Measurements from ENCODE around the gene RGS7BP.

RGS7BP gene

GRCh38 chr5:64505769-64506566 is at the start of gene RGS7BP:
Gene RGS7BP, plus strand, starts transcription at chr5:64506015. Its CDS starts 610 bp downstream, at chr5:64506625.
- DNase-seq (ENCODE audit: low read depth in 2 of 2): no peak

- no peak for DNase-seq (ENCODE audit: low read depth in 2 of 2)
Measured at GRCh38 chr5:64457846-64458245, 48.0 kb upstream of the RGS7BP start.

- no peak for DNase-seq (ENCODE audit: low read depth in 2 of 2)
Measured at GRCh38 chr5:64458948-64459347, 46.9 kb upstream of the RGS7BP start.

GRCh38 chr5:64462391-64462790 is 43.4 kb upstream of the RGS7BP start:
- DNase-seq (ENCODE audit: low read depth in 2 of 2): no peak

GRCh38 chr5:64486163-64486562 is 19.7 kb upstream of the RGS7BP start:
- DNase-seq (ENCODE audit: low read depth in 2 of 2): no peak

- no peak for DNase-seq (ENCODE audit: low read depth in 2 of 2)
Measured at GRCh38 chr5:64487283-64487682, 18.5 kb upstream of the RGS7BP start.

GRCh38 chr5:64489857-64490256 is 16.0 kb upstream of the RGS7BP start:
- no peak for DNase-seq (ENCODE audit: low read depth in 2 of 2)

GRCh38 chr5:64497386-64497785 is 8.4 kb upstream of the RGS7BP start:
- DNase-seq (ENCODE audit: low read depth in 2 of 2): no peak

GRCh38 chr5:64502196-64502595 is 3.6 kb upstream of the RGS7BP start:
- no peak for DNase-seq (ENCODE audit: low read depth in 2 of 2)

- DNase-seq (ENCODE audit: low read depth in 2 of 2): no peak
Measured at GRCh38 chr5:64506567-64507263, 900 bp downstream of the RGS7BP start.

- DNase-seq (ENCODE audit: low read depth in 2 of 2): no peak
Measured at GRCh38 chr5:64507264-64507605, 1.4 kb downstream of the RGS7BP start.

- DNase-seq (ENCODE audit: low read depth in 2 of 2): no peak
Measured at GRCh38 chr5:64509828-64510227, 4.0 kb downstream of the RGS7BP start.

GRCh38 chr5:64513492-64513891 is 7.7 kb downstream of the RGS7BP start:
- DNase-seq (ENCODE audit: low read depth in 2 of 2): no peak

GRCh38 chr5:64514612-64515011 is 8.8 kb downstream of the RGS7BP start:
- DNase-seq (ENCODE audit: low read depth in 2 of 2): no peak

GRCh38 chr5:64516216-64516615 is 10.4 kb downstream of the RGS7BP start:
- no peak for DNase-seq (ENCODE audit: low read depth in 2 of 2)

- no peak for DNase-seq (ENCODE audit: low read depth in 2 of 2)
Measured at GRCh38 chr5:64518793-64519192, 13.0 kb downstream of the RGS7BP start.

- DNase-seq (ENCODE audit: low read depth in 2 of 2): no peak
Measured at GRCh38 chr5:64519263-64519662, 13.4 kb downstream of the RGS7BP start.

GRCh38 chr5:64526734-64527439 is 21.1 kb downstream of the RGS7BP start:
- no peak for DNase-seq (ENCODE audit: low read depth in 2 of 2)

- DNase-seq (ENCODE audit: low read depth in 2 of 2): no peak
Measured at GRCh38 chr5:64530076-64530475, 24.3 kb downstream of the RGS7BP start.

- DNase-seq (ENCODE audit: low read depth in 2 of 2): no peak
Measured at GRCh38 chr5:64532212-64532611, 26.4 kb downstream of the RGS7BP start.

- DNase-seq (ENCODE audit: low read depth in 2 of 2): no peak
Measured at GRCh38 chr5:64532657-64533056, 26.8 kb downstream of the RGS7BP start.

GRCh38 chr5:64534033-64534432 is 28.2 kb downstream of the RGS7BP start:
- DNase-seq (ENCODE audit: low read depth in 2 of 2): no peak

- DNase-seq (ENCODE audit: low read depth in 2 of 2): no peak
Measured at GRCh38 chr5:64557911-64558310, 52.1 kb downstream of the RGS7BP start.

Measured in stimulated activated CD8-positive, alpha-beta memory T cell treated with anti-CD3 and anti-CD28 coated beads, Interleukin-2, amount 100 ng/mL, for 48 hours (primary cell).